Ascending aorta (tissue), 2 donors: Measurements from ENCODE around the gene HAO1. TPM values are rescaled to one million over a fixed set of nuclear protein-coding genes. Genes with fewer than 3 reads are reported as not detected.

ENCODE experiments used
- DNase-seq, 2 donors: peaks; one replicate each; pipeline ENCODE4 v3.0.0-alpha.2; 2019; ENCODE audit warnings: low spot score in 2 of 2
- H3K27ac ChIP-seq, 2 donors: fragments of 200-600 bp; sonication (generic); one replicate each; pipeline ENCODE4 v1.5.1; 2016 to 2017; ENCODE audit warnings: mild to moderate bottlenecking in 1 of 2
- H3K27me3 ChIP-seq: fragments of 200-600 bp; sonication (generic); one replicate; pipeline ENCODE4 v1.5.1; 2017
- H3K36me3 ChIP-seq, 2 donors: fragments of 200-600 bp; sonication (generic); one replicate each; pipeline ENCODE4 v1.5.1; 2016
- H3K4me1 ChIP-seq, 2 donors: fragments of 200-600 bp; sonication (generic); one replicate each; pipeline ENCODE4 v1.5.1; 2016 to 2017; ENCODE audit warnings: mild to moderate bottlenecking in 1 of 2
- H3K4me3 ChIP-seq, 2 donors: fragments of 200-600 bp; sonication (generic); one replicate each; pipeline ENCODE4 v1.5.1; 2016 to 2017; ENCODE audit warnings: mild to moderate bottlenecking in 1 of 2
- H3K9me3 ChIP-seq, 2 donors: fragments of 200-600 bp; sonication (generic); one replicate each; pipeline ENCODE4 v1.5.1; 2016
- intact Hi-C: fragments of 100-400 bp; cut with DNase I; formaldehyde crosslinking; loops from one replicate; pipeline ENCODE4 v1.15.1; 2023
- total RNA-seq: library from RNA; depleted of rRNA; stranded (reverse); fragments of >200 nt; gene quantifications from one replicate; pipeline ENCODE4 v1.1.0, GENCODE V29; 2016
- TF ChIP-seq, protein P1 (sequence below), 3 experiments: fragments of 200-600 bp in 2 of 3; fragments of 450-650 bp in 1 of 3; sonication (generic) in 2 of 3; IDR thresholded peaks; one replicate each; pipeline ENCODE4 v1.5.1; 2016 to 2019; ENCODE audit warnings: antibody characterized with exemption in 3 of 3, mild to moderate bottlenecking in 1 of 3, moderate library complexity in 1 of 3

HAO1 gene
- total RNA-seq, 1 donor from 2014 or later: not detected

DNA sequence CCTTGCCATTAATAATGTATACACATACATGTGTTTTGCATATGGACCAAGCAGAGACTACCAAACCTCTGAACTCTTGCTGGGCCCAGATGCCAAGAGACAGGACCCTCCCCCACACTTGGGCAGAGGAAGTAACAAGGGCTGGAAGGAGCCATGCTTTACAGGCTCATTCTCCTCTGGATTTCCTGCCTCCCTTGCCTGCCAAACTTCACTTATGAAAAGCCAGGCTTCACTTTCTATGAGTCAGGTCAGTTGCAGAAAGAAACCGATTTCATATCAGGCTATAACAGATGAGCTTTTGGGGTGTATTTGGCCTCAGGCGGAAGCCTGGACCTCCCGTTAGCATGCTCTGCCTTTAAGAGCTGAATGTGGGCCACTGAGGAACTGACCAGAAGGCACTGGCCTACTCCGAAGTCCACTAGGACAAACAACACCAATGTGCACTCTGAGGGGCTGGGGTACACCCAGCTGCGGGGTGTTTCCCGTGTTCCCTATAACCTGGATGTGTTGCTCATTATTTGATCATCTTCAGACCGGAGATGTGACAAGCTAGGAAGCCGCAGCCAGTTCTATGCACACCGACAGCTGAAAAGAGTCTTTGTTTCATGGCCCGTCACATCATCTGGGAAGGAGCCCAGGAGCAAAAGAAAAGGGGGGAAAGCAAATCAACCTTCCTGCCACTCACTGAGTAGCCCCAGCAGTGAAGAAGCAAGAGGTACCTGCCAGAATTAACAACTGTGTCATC is 28.5 kb downstream of the HAO1 start:
- DNase-seq: no peak
- intact Hi-C loops: no loop called here
- no peaks in the 10 kb centered on the region for H3K9me3 ChIP-seq
- H3K27ac ChIP-seq: no peak overlapping the region
- H3K4me3 ChIP-seq: no peak overlapping the region
- H3K36me3 ChIP-seq: no peaks in the 10 kb centered on the region
- no peaks in the 10 kb centered on the region for H3K4me1 ChIP-seq
- H3K27me3 ChIP-seq: no peaks in the 10 kb centered on the region
- TF ChIP-seq, protein P1, sequence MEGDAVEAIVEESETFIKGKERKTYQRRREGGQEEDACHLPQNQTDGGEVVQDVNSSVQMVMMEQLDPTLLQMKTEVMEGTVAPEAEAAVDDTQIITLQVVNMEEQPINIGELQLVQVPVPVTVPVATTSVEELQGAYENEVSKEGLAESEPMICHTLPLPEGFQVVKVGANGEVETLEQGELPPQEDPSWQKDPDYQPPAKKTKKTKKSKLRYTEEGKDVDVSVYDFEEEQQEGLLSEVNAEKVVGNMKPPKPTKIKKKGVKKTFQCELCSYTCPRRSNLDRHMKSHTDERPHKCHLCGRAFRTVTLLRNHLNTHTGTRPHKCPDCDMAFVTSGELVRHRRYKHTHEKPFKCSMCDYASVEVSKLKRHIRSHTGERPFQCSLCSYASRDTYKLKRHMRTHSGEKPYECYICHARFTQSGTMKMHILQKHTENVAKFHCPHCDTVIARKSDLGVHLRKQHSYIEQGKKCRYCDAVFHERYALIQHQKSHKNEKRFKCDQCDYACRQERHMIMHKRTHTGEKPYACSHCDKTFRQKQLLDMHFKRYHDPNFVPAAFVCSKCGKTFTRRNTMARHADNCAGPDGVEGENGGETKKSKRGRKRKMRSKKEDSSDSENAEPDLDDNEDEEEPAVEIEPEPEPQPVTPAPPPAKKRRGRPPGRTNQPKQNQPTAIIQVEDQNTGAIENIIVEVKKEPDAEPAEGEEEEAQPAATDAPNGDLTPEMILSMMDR (IDR thresholded peaks at IDR 0.05): no peak

DNA sequence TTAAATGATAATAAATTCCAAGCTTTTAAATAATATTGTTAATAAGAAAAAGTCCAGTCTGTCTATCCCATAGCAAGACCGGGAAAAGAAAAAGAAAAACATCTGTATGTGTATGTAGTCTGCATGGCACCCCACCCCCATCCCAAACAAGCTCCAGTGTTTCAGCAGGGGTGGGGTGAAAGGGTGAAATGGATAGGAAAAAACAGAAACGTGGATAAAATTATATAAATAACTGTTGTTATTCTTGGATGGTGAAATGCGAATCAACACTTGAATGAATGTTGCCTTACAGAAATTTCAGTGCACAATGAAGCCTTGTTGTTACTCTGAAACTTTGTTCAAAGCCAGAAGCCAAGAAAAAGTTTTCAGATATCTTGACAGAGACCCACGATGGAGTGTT is 31.4 kb downstream of the HAO1 start:
- no peak for DNase-seq
- H3K4me3 ChIP-seq: no peak overlapping the region
- no peaks in the 10 kb centered on the region for H3K27me3 ChIP-seq
- no peaks in the 10 kb centered on the region for H3K9me3 ChIP-seq
- TF ChIP-seq, protein P1 (IDR thresholded peaks at IDR 0.05): no peak
- no peaks in the 10 kb centered on the region for H3K4me1 ChIP-seq
- intact Hi-C loops: no loop called here
- H3K36me3 ChIP-seq: no peaks in the 10 kb centered on the region
- H3K27ac ChIP-seq: no peak overlapping the region

DNA sequence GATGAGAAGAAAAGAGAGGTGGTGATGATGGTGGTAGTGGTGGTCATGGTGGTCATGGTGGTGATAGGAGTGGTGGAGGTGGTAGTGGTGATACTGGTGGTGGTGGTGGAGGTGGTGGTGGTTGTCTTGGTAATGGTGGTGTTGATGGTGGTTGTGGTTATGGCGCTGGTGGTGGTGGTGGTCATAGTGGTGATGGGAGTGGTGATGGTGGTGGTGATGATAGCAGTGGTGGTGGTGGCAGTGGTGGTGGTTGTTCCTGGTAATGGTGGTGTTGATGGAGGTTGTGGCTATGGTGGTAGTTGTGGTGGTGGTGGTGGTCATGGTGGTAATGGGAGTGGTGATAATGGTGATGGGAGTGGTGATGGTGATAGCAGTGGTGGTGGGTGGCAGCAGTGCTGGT is 36.8 kb downstream of the HAO1 start:
- Histone ChIP-seq H3K4me3 (no peak overlapping the region), H3K9me3 (no peaks in the 10 kb centered on the region), H3K4me1 (no peaks in the 10 kb centered on the region), H3K27ac (no peak overlapping the region), H3K27me3 (no peaks in the 10 kb centered on the region), H3K36me3 (no peaks in the 10 kb centered on the region)
- no peak for DNase-seq
- TF ChIP-seq, protein P1 (IDR thresholded peaks at IDR 0.05): no peak
- intact Hi-C loops: no loop called here

DNA sequence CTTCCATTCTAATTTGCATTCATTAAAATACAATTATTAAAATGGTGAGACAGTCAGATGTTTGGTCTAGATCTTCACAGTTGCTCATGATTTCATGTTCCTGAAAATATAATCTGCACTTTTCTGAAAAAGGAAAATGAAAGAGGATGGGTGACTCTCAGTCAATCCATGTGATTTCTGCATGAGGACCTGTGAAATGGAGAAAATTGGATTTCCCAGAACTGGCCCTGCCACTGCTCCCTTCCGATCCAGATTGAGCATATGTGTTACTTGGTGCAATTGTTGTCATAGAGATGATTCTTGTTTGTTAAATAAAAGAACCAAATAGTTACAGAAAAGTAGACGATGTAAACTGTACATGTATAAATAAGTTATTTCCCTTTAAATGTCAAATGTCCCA is 37.4 kb downstream of the HAO1 start:
- TF ChIP-seq, protein P1 (IDR thresholded peaks at IDR 0.05): no peak
- Histone ChIP-seq H3K27ac (no peak overlapping the region), H3K27me3 (no peaks in the 10 kb centered on the region), H3K4me1 (no peaks in the 10 kb centered on the region), H3K9me3 (no peaks in the 10 kb centered on the region), H3K4me3 (no peak overlapping the region), H3K36me3 (no peaks in the 10 kb centered on the region)
- DNase-seq: no peak
- intact Hi-C loops: no loop called here

DNA sequence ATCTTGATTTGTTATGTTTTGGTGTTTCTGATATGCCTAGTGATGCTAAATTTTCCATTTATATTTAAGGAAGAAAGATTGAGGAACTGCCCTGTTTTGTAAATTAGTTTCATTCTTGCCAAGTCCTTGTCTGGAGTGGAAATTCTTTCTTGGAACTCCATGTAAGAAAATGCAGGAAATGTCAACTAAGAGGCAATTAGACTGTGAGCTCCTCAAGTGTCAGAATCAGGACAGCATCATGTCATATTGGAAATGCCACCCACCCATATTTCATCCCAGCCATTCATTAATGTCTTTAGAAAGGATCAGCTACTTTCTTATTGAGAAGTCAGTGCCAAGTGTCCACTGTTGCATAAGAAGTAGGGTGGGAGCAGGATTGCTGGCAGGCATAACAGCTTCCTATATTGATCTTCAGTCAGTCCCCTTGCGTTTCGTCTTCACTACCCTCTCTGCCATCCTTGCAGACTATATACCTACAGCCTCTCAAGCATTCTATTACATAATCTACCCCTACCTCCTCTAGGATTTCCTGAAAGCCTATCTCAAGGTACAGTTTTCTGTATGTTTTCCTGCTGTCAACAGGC is 42.4 kb downstream of the HAO1 start:
- Histone ChIP-seq H3K27me3 (no peaks in the 10 kb centered on the region), H3K4me1 (no peaks in the 10 kb centered on the region), H3K36me3 (no peaks in the 10 kb centered on the region), H3K4me3 (no peak overlapping the region), H3K9me3 (no peaks in the 10 kb centered on the region), H3K27ac (no peak overlapping the region)
- intact Hi-C loops: no loop called here
- TF ChIP-seq, protein P1 (IDR thresholded peaks at IDR 0.05): no peak
- DNase-seq: no peak
